GM12878 (cell line): ENCODE data around the gene HTR4. TPM values are rescaled to one million over a fixed set of nuclear protein-coding genes. Genes with fewer than 3 reads are reported as not detected.

Experiments
- ATAC-seq: fragments of 200-7000 bp; cut with Tn5 transposase; 3 replicates; pipeline ENCODE4 v1.9.1; 2020; ENCODE audit warnings: mild to moderate bottlenecking, moderate library complexity
- BruUV-seq: library from RNA; stranded (reverse); fragments of 400-500 nt; replicated peaks from 2 replicates; lab custom pipeline; 2021; lab: Mats Ljungman, UMichigan
- CTCF ChIA-PET: fragments of 300-600 bp; sonication (Branson Sonifier 250); formaldehyde crosslinking; extraction: SDS; loops from one replicate; lab custom pipeline; 2021; ENCODE audit warnings: inconsistent platforms; lab: Yijun Ruan, JAX
- POLR2A ChIA-PET: fragments of 350-600 bp; formaldehyde crosslinking; extraction: SDS; loops from one replicate; lab custom pipeline; 2021; ENCODE audit warnings: inconsistent platforms; lab: Charles Lee
- RAD21 ChIA-PET: fragments of 300-600 bp; sonication (Branson Sonifier 250); formaldehyde crosslinking; loops from one replicate; lab custom pipeline; 2023; ENCODE audit warnings: antibody characterized with exemption; ENCODE audit not compliant: unreplicated experiment; lab: Charles Lee
- SMC1A ChIA-PET: fragments of 300-600 bp; sonication (Branson Sonifier 250); formaldehyde crosslinking; loops from one replicate; lab custom pipeline; 2023; ENCODE audit not compliant: unreplicated experiment, uncharacterized antibody; lab: Charles Lee
- DNase-seq: peaks from one replicate; pipeline ENCODE4 v3.0.0-alpha.2; 2011; ENCODE audit warnings: low read depth, low spot score
- FAIRE-seq: peaks from 3 replicates; lab custom pipeline; 2011; peaks lifted over from hg19 to GRCh38; lab: Jason Lieb, UNC
- H2AFZ ChIP-seq: 2 replicates; pipeline ENCODE4 v1.6.0; 2011; ENCODE audit warnings: low read depth, low read length, control low read depth; ENCODE audit not compliant: control insufficient read depth
- H3K27ac ChIP-seq: 2 replicates; pipeline ENCODE4 v1.5.1; 2011; ENCODE audit warnings: control low read depth; ENCODE audit not compliant: control insufficient read depth, insufficient read depth
- H3K27me3 ChIP-seq, 2 experiments: replicated peaks in 1 of 2; 2 replicates each; pipeline versions ENCODE4 v1.6.0 to v1.6.1; 2011; ENCODE audit warnings: low read length in 1 of 2; ENCODE audit not compliant: control insufficient read depth in 2 of 2, insufficient read depth in 2 of 2
- H3K36me3 ChIP-seq, 2 experiments: 2 replicates each; pipeline ENCODE4 v1.5.1; 2011; ENCODE audit warnings: low read length in 1 of 2; ENCODE audit not compliant: control insufficient read depth in 2 of 2, insufficient read depth in 2 of 2
- H3K4me1 ChIP-seq: 2 replicates; pipeline ENCODE4 v1.6.1; 2011; ENCODE audit warnings: mild to moderate bottlenecking, low read length, moderate library complexity, mixed read lengths; ENCODE audit not compliant: control insufficient read depth, insufficient read depth
- H3K4me2 ChIP-seq: 2 replicates; pipeline ENCODE4 v1.6.0; 2011; ENCODE audit warnings: control low read depth; ENCODE audit not compliant: control insufficient read depth, insufficient read depth
- H3K4me3 ChIP-seq: fragments of 200-600 bp; sonication (generic); 2 replicates; pipeline ENCODE4 v1.5.1; 2016
- H3K79me2 ChIP-seq: 2 replicates; pipeline ENCODE4 v1.6.0; 2011; ENCODE audit warnings: low read length; ENCODE audit not compliant: control insufficient read depth, insufficient read depth
- H3K9ac ChIP-seq: 2 replicates; pipeline ENCODE4 v1.8.0; 2011; ENCODE audit warnings: low read length, control low read depth, mixed read lengths; ENCODE audit not compliant: control insufficient read depth, insufficient read depth
- H3K9me3 ChIP-seq: replicated peaks from 3 replicates; pipeline ENCODE4 v1.5.1; 2011; ENCODE audit warnings: mild to moderate bottlenecking, low read length; ENCODE audit not compliant: control insufficient read depth, insufficient read depth
- H4K20me1 ChIP-seq: 2 replicates; pipeline ENCODE4 v1.6.0; 2011; ENCODE audit not compliant: control insufficient read depth, insufficient read depth
- BMI1 ChIP-seq: fragments of 450-650 bp; IDR thresholded peaks from 2 replicates; pipeline ENCODE4 v1.6.1; 2016; ENCODE audit warnings: mild to moderate bottlenecking, moderate library complexity, borderline replicate concordance
- CREB1 ChIP-seq: IDR thresholded peaks from 2 replicates; pipeline ENCODE4 v1.6.1; 2012; ENCODE audit warnings: low read depth, mild to moderate bottlenecking, inconsistent platforms
- EZH2 ChIP-seq: IDR thresholded peaks from 2 replicates; pipeline ENCODE4 v1.6.1; 2012; ENCODE audit warnings: low read depth, mild to moderate bottlenecking, control low read depth, inconsistent platforms, low read length, borderline replicate concordance; ENCODE audit not compliant: control insufficient read depth
- HDAC6 ChIP-seq: fragments of 200-600 bp; sonication (generic); IDR thresholded peaks from one replicate; pipeline ENCODE4 v1.8.0; 2017; ENCODE audit warnings: antibody characterized with exemption; ENCODE audit not compliant: unreplicated experiment
- HDGF ChIP-seq: fragments of 450-650 bp; IDR thresholded peaks from 2 replicates; pipeline ENCODE4 v1.6.1; 2016; ENCODE audit warnings: antibody characterized with exemption
- IRF4 ChIP-seq: IDR thresholded peaks from 2 replicates; pipeline ENCODE4 v1.6.1; 2011; ENCODE audit warnings: low read depth, low read length
- JUNB ChIP-seq: IDR thresholded peaks from 2 replicates; pipeline ENCODE4 v1.6.1; 2016; ENCODE audit warnings: antibody characterized with exemption, mild to moderate bottlenecking
- MTA2 ChIP-seq: fragments of 450-650 bp; IDR thresholded peaks from 2 replicates; pipeline ENCODE4 v1.6.1; 2016; ENCODE audit warnings: low read depth, mild to moderate bottlenecking, moderate library complexity
- MXI1 ChIP-seq: fragments of 150-350 bp; IDR thresholded peaks from 2 replicates; pipeline ENCODE4 v1.6.1; 2011; ENCODE audit warnings: low read depth, mild to moderate bottlenecking, inconsistent platforms, low read length, improper control_type of control experiment
- NFYB ChIP-seq: IDR thresholded peaks from 2 replicates; pipeline ENCODE4 v1.6.1; 2011; ENCODE audit warnings: low read depth, mild to moderate bottlenecking, low read length, improper control_type of control experiment, moderate library complexity; ENCODE audit not compliant: insufficient read depth
- NRF1 ChIP-seq: conservative IDR thresholded peaks from 2 replicates; pipeline ENCODE4 v1.6.1; 2011; ENCODE audit warnings: mild to moderate bottlenecking, low read depth, low read length, improper control_type of control experiment
- POU2F2 ChIP-seq: IDR thresholded peaks from 3 replicates; pipeline ENCODE4 v1.6.1; 2011; ENCODE audit warnings: low read depth, mild to moderate bottlenecking, low read length, borderline replicate concordance
- RAD21 ChIP-seq: IDR thresholded peaks from 2 replicates; pipeline ENCODE4 v1.6.1; 2011; ENCODE audit warnings: mild to moderate bottlenecking, low read depth, low read length, moderate library complexity; ENCODE audit not compliant: insufficient read depth
- SIN3A ChIP-seq: IDR thresholded peaks from 2 replicates; pipeline ENCODE4 v1.6.1; 2012; ENCODE audit warnings: low read depth, low read length, improper control_type of control experiment
- SMAD1 ChIP-seq: fragments of 450-650 bp; IDR thresholded peaks from 2 replicates; pipeline ENCODE4 v1.6.1; 2018; ENCODE audit warnings: mild to moderate bottlenecking, low read depth; ENCODE audit not compliant: partially characterized antibody
- SRF ChIP-seq, 2 experiments: IDR thresholded peaks; 2 replicates each; pipeline ENCODE4 v1.6.1; 2011; ENCODE audit warnings: low read depth in 2 of 2, low read length in 2 of 2, mild to moderate bottlenecking in 1 of 2, moderate library complexity in 1 of 2
- TBL1XR1 ChIP-seq: IDR thresholded peaks from 2 replicates; pipeline ENCODE4 v1.6.1; 2012; ENCODE audit warnings: low read depth, low read length, improper control_type of control experiment
- TCF3 ChIP-seq: IDR thresholded peaks from 2 replicates; pipeline ENCODE4 v1.6.1; 2012; ENCODE audit warnings: low read depth, mild to moderate bottlenecking, low read length, borderline replicate concordance; ENCODE audit not compliant: insufficient read depth
- ZNF207 ChIP-seq: fragments of 450-650 bp; IDR thresholded peaks from 2 replicates; pipeline ENCODE4 v1.6.1; 2014; ENCODE audit warnings: antibody characterized with exemption, mild to moderate bottlenecking, borderline replicate concordance
- WGBS: methylation state at CpG from one replicate; pipeline ENCODE4 v1.1.6; 2016; ENCODE audit warnings: low lambda C conversion rate; ENCODE audit not compliant: insufficient replicate concordance, insufficient coverage; ENCODE audit errors: missing lambda C conversion rate; 5-methylcytosine and 5-hydroxymethylcytosine counted together
- in situ Hi-C: fragments of 300-500 bp; cut with MboI; formaldehyde crosslinking; loops from 9 replicates; pipeline ENCODE4 v1.14.3; 2018; ENCODE audit warnings: mixed read lengths
- intact Hi-C: fragments of 100-400 bp; cut with micrococcal nuclease; formaldehyde crosslinking; loops from one replicate; pipeline ENCODE4 v1.14.2; 2022; ENCODE audit not compliant: unreplicated experiment
- polyA plus RNA-seq, 11 experiments: library from polyadenylated mRNA; depleted of rRNA in 4 of 11; unstranded in 6 of 11; stranded (reverse) in 5 of 11; fragments of >200 nt; fragmentation: Nextera tagmentation in 4 of 11; fragmentation: Illumina TruSeq in 1 of 11; extraction: Ambion mirVana in 4 of 11; extraction: Trizol in 1 of 11; gene quantifications; 1 replicate in 1 of 11; 2 replicates in 10 of 11; pipeline versions ENCODE4 v1.2.1 to v1.2.3, GENCODE V29; 2011 to 2016; ENCODE audit warnings: inconsistent platforms in 2 of 11, missing spikeins in 2 of 11, low read depth in 1 of 11
- total RNA-seq, 4 experiments: library from RNA; depleted of rRNA in 3 of 4; stranded (reverse); fragments of >200 nt in 3 of 4; fragmentation: Illumina TruSeq in 1 of 4; extraction: Trizol in 1 of 4; gene quantifications; 2 replicates each; pipeline versions ENCODE4 v1.2.1 to v1.2.3, GENCODE V29; 2013 to 2021
- TF ChIP-seq, protein P1 (sequence below): IDR thresholded peaks from 2 replicates; pipeline ENCODE4 v1.6.1; 2012; ENCODE audit warnings: low read depth, low read length, improper control_type of control experiment
- TF ChIP-seq, protein P2 (sequence below): fragments of 450-650 bp; conservative IDR thresholded peaks from 2 replicates; pipeline ENCODE4 v1.6.1; 2017; ENCODE audit warnings: mild to moderate bottlenecking, moderate library complexity

HTR4 gene
- total and polyA plus RNA-seq, 10 of the 15 experiments (the other 5 are each of a cell fraction or from before 2014, with no cell fraction given) = not detected

- no peak for TF ChIP-seq MXI1
- TF ChIP-seq IRF4 = no peak
- no peak for TF ChIP-seq HDAC6
- TF ChIP-seq CREB1 = no peak
- no peak for TF ChIP-seq POU2F2
- TF ChIP-seq SMAD1 = no peak
- TF ChIP-seq, all 136 proteins: peak for 0
Measured at GRCh38 chr5:148696187-148697036, 42.1 kb upstream of the HTR4 start (continued).

- Histone ChIP-seq H3K4me2 (no peak overlapping the region), H3K9me3 (no peaks in the 10 kb centered on the region), H3K27me3 (no peaks in the 10 kb centered on the region), H3K9ac (no peak overlapping the region), H3K4me3 (no peak overlapping the region), H2AFZ (no peak overlapping the region), H4K20me1 (no peaks in the 10 kb centered on the region), H3K27ac (no peak overlapping the region), H3K4me1 (no peaks in the 10 kb centered on the region), H3K36me3 (no peaks in the 10 kb centered on the region), H3K79me2 (no peaks in the 10 kb centered on the region)
- ChIA-PET SMC1A (no interaction called here), CTCF (no interaction called here), RAD21 (no interaction called here), POLR2A (no interaction called here)
- ATAC-seq (no peak), DNase-seq (no peak), FAIRE-seq (no peak)
- 0% methylated on average over 1 of the region's 1 CpG for WGBS
- in situ Hi-C loops (no loop called here), intact Hi-C loops (no loop called here)
- BruUV-seq = no TSS peak
- no peak for TF ChIP-seq NRF1
- no peak for TF ChIP-seq HDAC6
- no peak for TF ChIP-seq BMI1
- TF ChIP-seq, protein P1, sequence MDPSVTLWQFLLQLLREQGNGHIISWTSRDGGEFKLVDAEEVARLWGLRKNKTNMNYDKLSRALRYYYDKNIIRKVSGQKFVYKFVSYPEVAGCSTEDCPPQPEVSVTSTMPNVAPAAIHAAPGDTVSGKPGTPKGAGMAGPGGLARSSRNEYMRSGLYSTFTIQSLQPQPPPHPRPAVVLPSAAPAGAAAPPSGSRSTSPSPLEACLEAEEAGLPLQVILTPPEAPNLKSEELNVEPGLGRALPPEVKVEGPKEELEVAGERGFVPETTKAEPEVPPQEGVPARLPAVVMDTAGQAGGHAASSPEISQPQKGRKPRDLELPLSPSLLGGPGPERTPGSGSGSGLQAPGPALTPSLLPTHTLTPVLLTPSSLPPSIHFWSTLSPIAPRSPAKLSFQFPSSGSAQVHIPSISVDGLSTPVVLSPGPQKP = no peak
- TF ChIP-seq TBL1XR1 = no peak
- no peak for TF ChIP-seq MTA2
- TF ChIP-seq SRF (IDR thresholded peaks at IDR 0.05; ENCODE audit: low read depth in 2 of 2, low read length in 2 of 2) = no peak
- TF ChIP-seq HDGF = no peak
- no peak for TF ChIP-seq TCF3
- no peak for TF ChIP-seq RAD21
- no peak for TF ChIP-seq SIN3A
- no peak for TF ChIP-seq ZNF207
- TF ChIP-seq JUNB = no peak
- no peak for TF ChIP-seq EZH2
- TF ChIP-seq, protein P2, sequence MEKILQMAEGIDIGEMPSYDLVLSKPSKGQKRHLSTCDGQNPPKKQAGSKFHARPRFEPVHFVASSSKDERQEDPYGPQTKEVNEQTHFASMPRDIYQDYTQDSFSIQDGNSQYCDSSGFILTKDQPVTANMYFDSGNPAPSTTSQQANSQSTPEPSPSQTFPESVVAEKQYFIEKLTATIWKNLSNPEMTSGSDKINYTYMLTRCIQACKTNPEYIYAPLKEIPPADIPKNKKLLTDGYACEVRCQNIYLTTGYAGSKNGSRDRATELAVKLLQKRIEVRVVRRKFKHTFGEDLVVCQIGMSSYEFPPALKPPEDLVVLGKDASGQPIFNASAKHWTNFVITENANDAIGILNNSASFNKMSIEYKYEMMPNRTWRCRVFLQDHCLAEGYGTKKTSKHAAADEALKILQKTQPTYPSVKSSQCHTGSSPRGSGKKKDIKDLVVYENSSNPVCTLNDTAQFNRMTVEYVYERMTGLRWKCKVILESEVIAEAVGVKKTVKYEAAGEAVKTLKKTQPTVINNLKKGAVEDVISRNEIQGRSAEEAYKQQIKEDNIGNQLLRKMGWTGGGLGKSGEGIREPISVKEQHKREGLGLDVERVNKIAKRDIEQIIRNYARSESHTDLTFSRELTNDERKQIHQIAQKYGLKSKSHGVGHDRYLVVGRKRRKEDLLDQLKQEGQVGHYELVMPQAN = no peak
- TF ChIP-seq NFYB = no peak
Measured at GRCh38 chr5:148690945-148691344, 36.6 kb upstream of the HTR4 start.
